NB4 (cell line): ENCODE results near the gene CDKN2A.

Source experiments
- DNase-seq: peaks from one replicate; pipeline ENCODE4 v3.0.0; 2010; ENCODE audit warnings: low read depth
- H3K4me3 ChIP-seq: one replicate; pipeline ENCODE4 v1.5.1; 2011; ENCODE audit warnings: mild to moderate bottlenecking, low read depth, low read length, moderate library complexity
- CTCF ChIP-seq: IDR thresholded peaks from one replicate; pipeline ENCODE4 v1.5.1; 2012; ENCODE audit warnings: low read depth, low read length
- MAX ChIP-seq: IDR thresholded peaks from 2 replicates; pipeline ENCODE4 v1.6.1; 2011; ENCODE audit warnings: low read depth, low read length
- MYC ChIP-seq: IDR thresholded peaks from 2 replicates; pipeline ENCODE4 v1.6.1; 2011; ENCODE audit warnings: low read depth, low read length
- POLR2A ChIP-seq: IDR thresholded peaks from 2 replicates; pipeline ENCODE4 v1.6.1; 2011; ENCODE audit warnings: mild to moderate bottlenecking; ENCODE audit not compliant: insufficient read length; ENCODE audit errors: extremely low read depth

Gene CDKN2A

GRCh38 chr9:22030101-22030598 lies 36.0 kb upstream of the CDKN2A start:
- H3K4me3 ChIP-seq: no peak overlapping the region
- no peak for DNase-seq
- no peak for TF ChIP-seq POLR2A
- no peak for TF ChIP-seq MYC
- no peak for TF ChIP-seq CTCF
- no peak for TF ChIP-seq MAX

GRCh38 chr9:22029231-22029630 lies 35.0 kb upstream of the CDKN2A start:
- DNase-seq: no peak
- no peak overlapping the region for H3K4me3 ChIP-seq

GRCh38 chr9:22028394-22028793 lies 34.2 kb upstream of the CDKN2A start:
- no peak for DNase-seq
- no peak for TF ChIP-seq MYC
- no peak for TF ChIP-seq CTCF
- TF ChIP-seq MAX: no peak
- no peak for TF ChIP-seq POLR2A
- no peak overlapping the region for H3K4me3 ChIP-seq

More at GRCh38 chr9:22029231-22029630, 35.0 kb upstream of the CDKN2A start:
- TF ChIP-seq POLR2A: no peak
- TF ChIP-seq CTCF: no peak
- no peak for TF ChIP-seq MYC
- TF ChIP-seq MAX: no peak

- DNase-seq: no peak
- no peak overlapping the region for H3K4me3 ChIP-seq
- TF ChIP-seq POLR2A: no peak
- TF ChIP-seq MAX: no peak
- no peak for TF ChIP-seq CTCF
- no peak for TF ChIP-seq MYC
Observed at GRCh38 chr9:22026696-22027095, 32.5 kb upstream of the CDKN2A start.

- no peak for DNase-seq
- no peak for TF ChIP-seq MYC
- TF ChIP-seq POLR2A: no peak
- TF ChIP-seq CTCF: no peak
- TF ChIP-seq MAX: no peak
- no peak overlapping the region for H3K4me3 ChIP-seq
Observed at GRCh38 chr9:22022396-22022795, 28.2 kb upstream of the CDKN2A start.
